Liver (tissue), 9 donors: ENCODE results near the gene SEC14L5. TPM values are rescaled to one million over a fixed set of nuclear protein-coding genes. Genes with fewer than 3 reads are reported as not detected.

Source experiments
- DNase-seq: peaks from one replicate; pipeline ENCODE4 v3.0.0-alpha.2; 2017; ENCODE audit warnings: low spot score
- H3K27ac ChIP-seq, 2 donors: one replicate each; pipeline ENCODE4 v1.7.0; 2013; ENCODE audit warnings: inconsistent platforms in 2 of 2, low read length in 2 of 2, control low read depth in 1 of 2, low read depth in 1 of 2, mild to moderate bottlenecking in 1 of 2
- H3K27me3 ChIP-seq, 4 donors: one replicate each; pipeline versions ENCODE4 v1.6.1 to v1.7.0; 2013; ENCODE audit warnings: low read length in 3 of 4, inconsistent platforms in 1 of 4, mild to moderate bottlenecking in 1 of 4, moderate library complexity in 1 of 4; ENCODE audit not compliant: control insufficient read depth in 4 of 4, insufficient read depth in 4 of 4
- H3K36me3 ChIP-seq, 4 donors: one replicate each; pipeline versions ENCODE4 v1.6.1 to v1.7.0; 2013; ENCODE audit warnings: low read length in 3 of 4, mild to moderate bottlenecking in 3 of 4, low read depth in 1 of 4, moderate library complexity in 1 of 4; ENCODE audit not compliant: control insufficient read depth in 4 of 4, insufficient read depth in 3 of 4
- H3K4me1 ChIP-seq, 4 donors: one replicate each; pipeline versions ENCODE4 v1.6.1 to v1.7.0; 2013; ENCODE audit warnings: low read length in 3 of 4, mild to moderate bottlenecking in 3 of 4, moderate library complexity in 1 of 4; ENCODE audit not compliant: control insufficient read depth in 4 of 4, insufficient read depth in 4 of 4
- H3K4me3 ChIP-seq, 3 donors: one replicate each; pipeline versions ENCODE4 v1.6.1 to v1.7.0; 2013; ENCODE audit warnings: low read length in 3 of 3, control low read depth in 1 of 3, low read depth in 1 of 3, mild to moderate bottlenecking in 1 of 3
- H3K9ac ChIP-seq, 2 donors: one replicate each; pipeline ENCODE4 v1.7.0; 2013; ENCODE audit warnings: low read length in 2 of 2, mild to moderate bottlenecking in 2 of 2, moderate library complexity in 2 of 2, control low read depth in 1 of 2, low read depth in 1 of 2
- H3K9me3 ChIP-seq, 4 donors: one replicate each; pipeline versions ENCODE4 v1.6.1 to v1.7.0; 2013; ENCODE audit warnings: low read length in 3 of 4; ENCODE audit not compliant: control insufficient read depth in 4 of 4
- EGR1 ChIP-seq, 2 donors: IDR thresholded peaks; 2 replicates each; pipeline ENCODE4 v1.6.1; 2016 to 2018; ENCODE audit warnings: antibody characterized with exemption in 2 of 2, low read depth in 2 of 2
- FOXA1 ChIP-seq: IDR thresholded peaks from 2 replicates; pipeline ENCODE4 v1.6.1; 2016; ENCODE audit warnings: antibody characterized with exemption
- FOXA2 ChIP-seq: IDR thresholded peaks from 2 replicates; pipeline ENCODE4 v1.6.1; 2016; ENCODE audit warnings: antibody characterized with exemption
- GABPA ChIP-seq, 2 donors: IDR thresholded peaks in 1 of 2; conservative IDR thresholded peaks in 1 of 2; 2 replicates each; pipeline ENCODE4 v1.6.1; 2016; ENCODE audit warnings: antibody characterized with exemption in 2 of 2, mild to moderate bottlenecking in 1 of 2, moderate library complexity in 1 of 2
- JUND ChIP-seq, 2 donors: IDR thresholded peaks; 2 replicates each; pipeline ENCODE4 v1.6.1; 2016; ENCODE audit warnings: antibody characterized with exemption in 2 of 2
- NR2F2 ChIP-seq: IDR thresholded peaks from 2 replicates; pipeline ENCODE4 v1.6.1; 2016; ENCODE audit warnings: antibody characterized with exemption
- RAD21 ChIP-seq, 2 donors: IDR thresholded peaks; 2 replicates each; pipeline ENCODE4 v1.6.1; 2016; ENCODE audit warnings: antibody characterized with exemption in 2 of 2, mild to moderate bottlenecking in 2 of 2
- RXRA ChIP-seq, 2 donors: IDR thresholded peaks; 2 replicates each; pipeline ENCODE4 v1.6.1; 2017 to 2018; ENCODE audit warnings: antibody characterized with exemption in 2 of 2, mild to moderate bottlenecking in 1 of 2
- SP1 ChIP-seq: IDR thresholded peaks from 2 replicates; pipeline ENCODE4 v1.6.1; 2018; ENCODE audit warnings: antibody characterized with exemption, mild to moderate bottlenecking
- TAF1 ChIP-seq: conservative IDR thresholded peaks from 2 replicates; pipeline ENCODE4 v1.6.1; 2016; ENCODE audit warnings: antibody characterized with exemption, mild to moderate bottlenecking
- YY1 ChIP-seq: IDR thresholded peaks from 2 replicates; pipeline ENCODE4 v1.6.1; 2016; ENCODE audit warnings: antibody characterized with exemption, mild to moderate bottlenecking
- WGBS: extraction: QIAGEN DNeasy Blood & Tissue Kit; methylation state at CpG from one replicate; pipeline ENCODE4 v1.1.7; 2013; 5-methylcytosine and 5-hydroxymethylcytosine counted together
- polyA plus RNA-seq, 2 donors: library from polyadenylated mRNA; stranded (reverse) in 1 of 2; unstranded in 1 of 2; fragments of 200-250 nt in 1 of 2; fragments of >200 nt in 1 of 2; fragmentation: Nextera tagmentation in 1 of 2; extraction: Ambion mirVana in 1 of 2; gene quantifications; one replicate each; pipeline versions ENCODE4 v1.2.1 to v1.2.3, GENCODE V29; 2013 to 2015
- total RNA-seq, 2 donors: library from RNA; depleted of rRNA; stranded (reverse); fragments of >200 nt; gene quantifications; one replicate each; pipeline ENCODE4 v1.2.3, GENCODE V29; 2014
- TF ChIP-seq, protein P1 (sequence below): IDR thresholded peaks from 2 replicates; pipeline ENCODE4 v1.6.1; 2016; ENCODE audit warnings: antibody characterized with exemption
- TF ChIP-seq, protein P2 (sequence below): fragments of 150-350 bp; IDR thresholded peaks from 2 replicates; pipeline ENCODE4 v1.5.1; 2017; ENCODE audit warnings: improper control_type of control experiment, low read depth, low read length; ENCODE audit not compliant: missing input control
- TF ChIP-seq, protein P3 (sequence below): IDR thresholded peaks from 2 replicates; pipeline ENCODE4 v1.6.1; 2016; ENCODE audit warnings: antibody characterized with exemption
- TF ChIP-seq, protein P4 (sequence below): IDR thresholded peaks from 2 replicates; pipeline ENCODE4 v1.6.1; 2016; ENCODE audit warnings: antibody characterized with exemption, mild to moderate bottlenecking
- TF ChIP-seq, protein P5 (sequence below): IDR thresholded peaks from 2 replicates; pipeline ENCODE4 v1.6.1; 2016; ENCODE audit warnings: antibody characterized with exemption
- donor health status: healthy.
- donor health status: healthy.
- donor health status: healthy.
- donor health status: healthy.
- donor health status: healthy.

Gene SEC14L5
- total and polyA plus RNA-seq, 4 donors: 0.03 to 0.65 (median 0.12) TPM

DNA sequence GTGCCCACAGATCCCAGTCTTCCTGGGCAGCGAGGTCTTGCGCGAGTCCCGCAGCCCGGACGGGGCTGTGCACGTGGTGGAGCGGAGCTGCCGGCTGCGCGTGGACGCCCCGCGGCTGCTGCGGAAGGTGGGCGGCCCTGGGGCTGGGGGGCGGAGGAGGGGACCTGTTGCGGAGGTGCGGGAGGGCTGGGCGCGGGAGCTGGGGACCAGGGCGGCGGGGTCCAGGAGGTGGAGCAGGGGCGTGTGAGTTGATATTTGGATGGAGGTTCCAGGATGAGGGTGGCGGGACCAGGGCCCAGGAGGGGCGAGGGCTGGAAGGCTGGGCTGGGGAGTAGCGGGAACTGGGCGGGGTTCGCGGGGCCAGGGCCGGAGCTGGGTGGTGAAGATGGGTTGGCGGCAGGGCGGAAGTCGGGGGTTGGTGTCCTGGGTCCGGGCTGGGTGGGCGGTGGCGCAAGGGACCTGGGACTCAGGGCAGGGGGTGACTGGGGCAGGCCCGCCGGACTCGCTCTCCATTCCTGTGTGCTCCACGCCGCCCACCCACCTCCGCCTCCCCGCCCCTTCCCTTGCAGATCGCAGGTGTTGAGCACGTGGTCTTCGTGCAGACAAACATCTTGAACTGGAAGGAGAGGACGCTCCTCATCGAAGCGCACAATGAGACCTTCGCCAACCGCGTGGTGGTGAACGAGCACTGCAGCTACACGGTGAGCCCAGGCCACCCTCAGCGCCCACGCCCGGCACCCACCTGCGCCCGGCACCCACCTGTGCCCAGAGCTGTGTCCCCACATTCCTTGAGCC, 29.6 kb downstream of the SEC14L5 start:
- peaks cover 0 to 7% (median 4%) of the 10 kb centered on the region in 4 donors for H3K27me3 ChIP-seq
- TF ChIP-seq YY1: no peak
- TF ChIP-seq FOXA2: no peak
- TF ChIP-seq FOXA1: no peak
- TF ChIP-seq SP1: no peak
- no peak for TF ChIP-seq GABPA (IDR thresholded peaks at IDR 0.05 in 1 of 2, conservative IDR thresholded peaks at IDR 0.05 in 1 of 2)
- H3K9me3 ChIP-seq: peaks cover 0 to 11% (median 0%) of the 10 kb centered on the region in 4 donors
- no peak for DNase-seq
- no peak overlapping the region for H3K4me3 ChIP-seq
- H3K36me3 ChIP-seq: no peaks in the 10 kb centered on the region
- H3K9ac ChIP-seq: no peak overlapping the region
- no peak overlapping the region for H3K27ac ChIP-seq
- H3K4me1 ChIP-seq: peaks cover 0 to 3% (median 0%) of the 10 kb centered on the region in 4 donors
- WGBS: 18% methylated on average over 60 of the region's 60 CpGs

DNA sequence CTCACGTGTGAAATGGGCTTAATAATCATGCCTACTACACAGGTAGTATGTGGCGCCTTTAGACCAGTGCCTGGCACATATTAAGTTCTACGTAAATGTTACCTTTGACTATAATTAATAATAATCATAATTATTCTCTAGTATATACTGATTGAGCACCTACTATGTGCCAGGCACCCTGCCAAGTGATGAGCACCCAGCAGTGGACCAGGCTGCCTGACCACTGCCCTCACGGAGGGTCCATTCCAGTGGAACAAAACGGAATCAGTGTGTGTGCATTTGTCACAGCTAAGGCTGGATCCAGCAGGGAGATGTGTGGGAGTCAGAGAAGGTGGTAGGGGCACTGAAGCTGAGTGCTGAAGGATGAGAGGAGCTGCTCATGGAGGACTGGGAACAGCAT, 30.5 kb downstream of the SEC14L5 start:
- no peaks in the 10 kb centered on the region for H3K36me3 ChIP-seq
- TF ChIP-seq NR2F2 (no peak), TAF1 (no peak), FOXA1 (no peak), RAD21 (IDR thresholded peaks at IDR 0.05) (no peak), RXRA (IDR thresholded peaks at IDR 0.05) (no peak), EGR1 (IDR thresholded peaks at IDR 0.05; ENCODE audit: low read depth in 2 of 2) (no peak), JUND (IDR thresholded peaks at IDR 0.05) (no peak)
- TF ChIP-seq, protein P1, sequence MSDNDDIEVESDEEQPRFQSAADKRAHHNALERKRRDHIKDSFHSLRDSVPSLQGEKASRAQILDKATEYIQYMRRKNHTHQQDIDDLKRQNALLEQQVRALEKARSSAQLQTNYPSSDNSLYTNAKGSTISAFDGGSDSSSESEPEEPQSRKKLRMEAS: no peak
- TF ChIP-seq, protein P2, sequence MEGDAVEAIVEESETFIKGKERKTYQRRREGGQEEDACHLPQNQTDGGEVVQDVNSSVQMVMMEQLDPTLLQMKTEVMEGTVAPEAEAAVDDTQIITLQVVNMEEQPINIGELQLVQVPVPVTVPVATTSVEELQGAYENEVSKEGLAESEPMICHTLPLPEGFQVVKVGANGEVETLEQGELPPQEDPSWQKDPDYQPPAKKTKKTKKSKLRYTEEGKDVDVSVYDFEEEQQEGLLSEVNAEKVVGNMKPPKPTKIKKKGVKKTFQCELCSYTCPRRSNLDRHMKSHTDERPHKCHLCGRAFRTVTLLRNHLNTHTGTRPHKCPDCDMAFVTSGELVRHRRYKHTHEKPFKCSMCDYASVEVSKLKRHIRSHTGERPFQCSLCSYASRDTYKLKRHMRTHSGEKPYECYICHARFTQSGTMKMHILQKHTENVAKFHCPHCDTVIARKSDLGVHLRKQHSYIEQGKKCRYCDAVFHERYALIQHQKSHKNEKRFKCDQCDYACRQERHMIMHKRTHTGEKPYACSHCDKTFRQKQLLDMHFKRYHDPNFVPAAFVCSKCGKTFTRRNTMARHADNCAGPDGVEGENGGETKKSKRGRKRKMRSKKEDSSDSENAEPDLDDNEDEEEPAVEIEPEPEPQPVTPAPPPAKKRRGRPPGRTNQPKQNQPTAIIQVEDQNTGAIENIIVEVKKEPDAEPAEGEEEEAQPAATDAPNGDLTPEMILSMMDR: no peak
- TF ChIP-seq, protein P3, sequence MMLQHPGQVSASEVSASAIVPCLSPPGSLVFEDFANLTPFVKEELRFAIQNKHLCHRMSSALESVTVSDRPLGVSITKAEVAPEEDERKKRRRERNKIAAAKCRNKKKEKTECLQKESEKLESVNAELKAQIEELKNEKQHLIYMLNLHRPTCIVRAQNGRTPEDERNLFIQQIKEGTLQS: no peak
- TF ChIP-seq, protein P4, sequence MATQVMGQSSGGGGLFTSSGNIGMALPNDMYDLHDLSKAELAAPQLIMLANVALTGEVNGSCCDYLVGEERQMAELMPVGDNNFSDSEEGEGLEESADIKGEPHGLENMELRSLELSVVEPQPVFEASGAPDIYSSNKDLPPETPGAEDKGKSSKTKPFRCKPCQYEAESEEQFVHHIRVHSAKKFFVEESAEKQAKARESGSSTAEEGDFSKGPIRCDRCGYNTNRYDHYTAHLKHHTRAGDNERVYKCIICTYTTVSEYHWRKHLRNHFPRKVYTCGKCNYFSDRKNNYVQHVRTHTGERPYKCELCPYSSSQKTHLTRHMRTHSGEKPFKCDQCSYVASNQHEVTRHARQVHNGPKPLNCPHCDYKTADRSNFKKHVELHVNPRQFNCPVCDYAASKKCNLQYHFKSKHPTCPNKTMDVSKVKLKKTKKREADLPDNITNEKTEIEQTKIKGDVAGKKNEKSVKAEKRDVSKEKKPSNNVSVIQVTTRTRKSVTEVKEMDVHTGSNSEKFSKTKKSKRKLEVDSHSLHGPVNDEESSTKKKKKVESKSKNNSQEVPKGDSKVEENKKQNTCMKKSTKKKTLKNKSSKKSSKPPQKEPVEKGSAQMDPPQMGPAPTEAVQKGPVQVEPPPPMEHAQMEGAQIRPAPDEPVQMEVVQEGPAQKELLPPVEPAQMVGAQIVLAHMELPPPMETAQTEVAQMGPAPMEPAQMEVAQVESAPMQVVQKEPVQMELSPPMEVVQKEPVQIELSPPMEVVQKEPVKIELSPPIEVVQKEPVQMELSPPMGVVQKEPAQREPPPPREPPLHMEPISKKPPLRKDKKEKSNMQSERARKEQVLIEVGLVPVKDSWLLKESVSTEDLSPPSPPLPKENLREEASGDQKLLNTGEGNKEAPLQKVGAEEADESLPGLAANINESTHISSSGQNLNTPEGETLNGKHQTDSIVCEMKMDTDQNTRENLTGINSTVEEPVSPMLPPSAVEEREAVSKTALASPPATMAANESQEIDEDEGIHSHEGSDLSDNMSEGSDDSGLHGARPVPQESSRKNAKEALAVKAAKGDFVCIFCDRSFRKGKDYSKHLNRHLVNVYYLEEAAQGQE: no peak
- TF ChIP-seq, protein P5, sequence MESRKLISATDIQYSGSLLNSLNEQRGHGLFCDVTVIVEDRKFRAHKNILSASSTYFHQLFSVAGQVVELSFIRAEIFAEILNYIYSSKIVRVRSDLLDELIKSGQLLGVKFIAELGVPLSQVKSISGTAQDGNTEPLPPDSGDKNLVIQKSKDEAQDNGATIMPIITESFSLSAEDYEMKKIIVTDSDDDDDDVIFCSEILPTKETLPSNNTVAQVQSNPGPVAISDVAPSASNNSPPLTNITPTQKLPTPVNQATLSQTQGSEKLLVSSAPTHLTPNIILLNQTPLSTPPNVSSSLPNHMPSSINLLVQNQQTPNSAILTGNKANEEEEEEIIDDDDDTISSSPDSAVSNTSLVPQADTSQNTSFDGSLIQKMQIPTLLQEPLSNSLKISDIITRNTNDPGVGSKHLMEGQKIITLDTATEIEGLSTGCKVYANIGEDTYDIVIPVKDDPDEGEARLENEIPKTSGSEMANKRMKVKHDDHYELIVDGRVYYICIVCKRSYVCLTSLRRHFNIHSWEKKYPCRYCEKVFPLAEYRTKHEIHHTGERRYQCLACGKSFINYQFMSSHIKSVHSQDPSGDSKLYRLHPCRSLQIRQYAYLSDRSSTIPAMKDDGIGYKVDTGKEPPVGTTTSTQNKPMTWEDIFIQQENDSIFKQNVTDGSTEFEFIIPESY: no peak
- H3K9me3 ChIP-seq: peaks cover 0 to 11% (median 0%) of the 10 kb centered on the region in 4 donors
- no peak overlapping the region for H3K27ac ChIP-seq
- H3K9ac ChIP-seq: no peak overlapping the region
- H3K27me3 ChIP-seq: peaks cover 0 to 7% (median 4%) of the 10 kb centered on the region in 4 donors
- WGBS: 91% methylated on average over 5 of the region's 5 CpGs
- H3K4me1 ChIP-seq: peaks cover 0 to 3% (median 0%) of the 10 kb centered on the region in 4 donors
- no peak overlapping the region for H3K4me3 ChIP-seq
- DNase-seq: no peak
